Aorta (tissue), 5 donors: ENCODE measurements around the gene KANK3. TPM values are rescaled to one million over a fixed set of nuclear protein-coding genes. Genes with fewer than 3 reads are reported as not detected.
A peak's percentile ranks its signal among the peaks of the same experiment; 100 is the strongest.

Source experiments
- ATAC-seq: fragments of 200-7000 bp; cut with Tn5 transposase; one replicate; pipeline ENCODE4 v1.9.1; 2022; ENCODE audit warnings: moderate library complexity; ENCODE audit not compliant: low FRiP score
- DNase-seq, 2 donors: peaks; one replicate each; pipeline ENCODE4 v3.0.0-alpha.2; 2020
- H3K27ac ChIP-seq, 2 donors: one replicate each; pipeline ENCODE4 v1.5.1; 2013; ENCODE audit warnings: low read length in 2 of 2, mild to moderate bottlenecking in 2 of 2, moderate library complexity in 2 of 2, control low read depth in 1 of 2, inconsistent platforms in 1 of 2, low read depth in 1 of 2
- H3K27me3 ChIP-seq, 2 donors: one replicate each; pipeline ENCODE4 v1.6.1; 2013; ENCODE audit warnings: control low read depth in 1 of 2, low read length in 1 of 2, mild to moderate bottlenecking in 1 of 2, moderate library complexity in 1 of 2; ENCODE audit not compliant: insufficient read depth in 2 of 2, control insufficient read depth in 1 of 2
- H3K36me3 ChIP-seq, 2 donors: one replicate each; pipeline ENCODE4 v1.6.1; 2013; ENCODE audit warnings: control low read depth in 1 of 2, low read length in 1 of 2, mild to moderate bottlenecking in 1 of 2; ENCODE audit not compliant: insufficient read depth in 2 of 2, control insufficient read depth in 1 of 2
- H3K4me1 ChIP-seq, 2 donors: one replicate each; pipeline ENCODE4 v1.6.1; 2013; ENCODE audit warnings: low read length in 2 of 2, control low read depth in 1 of 2, mild to moderate bottlenecking in 1 of 2, moderate library complexity in 1 of 2; ENCODE audit not compliant: insufficient read depth in 2 of 2, control insufficient read depth in 1 of 2
- H3K4me3 ChIP-seq, 2 donors: one replicate each; pipeline ENCODE4 v1.5.1; 2013; ENCODE audit warnings: low read length in 2 of 2, control low read depth in 1 of 2, mild to moderate bottlenecking in 1 of 2
- H3K9me3 ChIP-seq: one replicate; pipeline ENCODE4 v1.6.1; 2013; ENCODE audit warnings: mild to moderate bottlenecking, low read length; ENCODE audit not compliant: control insufficient read depth
- WGBS, 2 donors: extraction: QIAGEN DNeasy Blood & Tissue Kit; methylation state at CpG; one replicate each; pipeline ENCODE4 v1.1.7; 2013; 5-methylcytosine and 5-hydroxymethylcytosine counted together
- intact Hi-C, 2 donors: fragments of 100-400 bp; cut with DNase I; formaldehyde crosslinking; loops; one replicate each; pipeline versions ENCODE4 v1.14.2 to v1.15.0; 2022
- long read RNA-seq, 2 donors: library from polyadenylated mRNA; unstranded; transcript quantifications; one replicate each; pipeline ENCODE4 v2.0.0, GENCODE V29; 2020 to 2021
- polyA plus RNA-seq, 2 donors: library from polyadenylated mRNA; stranded (reverse); fragments of 200-250 nt; gene quantifications; one replicate each; pipeline ENCODE4 v1.2.3, GENCODE V29; 2013
- total RNA-seq, 2 donors: library from RNA; stranded (reverse); fragmentation: NEBNext Ultra II Directional; extraction: Animal tissue kit (Norgen Biotek cat#: 25700); gene quantifications; one replicate each; pipeline ENCODE4 v1.2.1, GENCODE V29; 2021
- donor health status: healthy with polysubstance abuse.
- donor health status: Bipolar disorder and iron deficiency.
- donor health status: DM: no; HTN: no; CAD: no.
- donor health status: DM: no; HTN: no; CAD: no.
- donor health status: DM: yes; HTN: yes; CAD: no.

Gene KANK3
- total RNA-seq: 10 to 100 TPM; 15.9 to 23.9 TPM
- polyA plus RNA-seq: 1 to 10 TPM in 1 of 2 donors, under 1 TPM in 1; 0.50 to 1.8 TPM
- long read RNA-seq, donor 1, partial matches to known transcripts: 12 of 27 reads
- long read RNA-seq, donor 1, other reads (novel, unspliced or antisense): 15 of 27 reads
- long read RNA-seq, donor 2, transcript KANK3-201 (11 exons, 2,787 nt): major isoform, 48 of 115 reads
- long read RNA-seq, donor 2, partial matches to known transcripts: 32 of 115 reads
- long read RNA-seq, donor 2, other reads (novel, unspliced or antisense): 34 of 115 reads

GRCh38 chr19:8342684-8343482, at the start of gene KANK3:
TSS of gene KANK3 (minus strand) at chr19:8343262. CDS start at chr19:8337828, 5,434 bp downstream.
- no peaks in the 10 kb centered on the region for H3K4me1 ChIP-seq
- intact Hi-C loops: no loop called here
- WGBS, 2 donors: 3 to 5% methylated on average over 56 to 65 of the region's 65 CpGs
- H3K9me3 ChIP-seq: no peaks in the 10 kb centered on the region
- ATAC-seq (peak; percentile 95), DNase-seq (peak; percentile 96 to 98)
- no peaks in the 10 kb centered on the region for H3K27me3 ChIP-seq
- no peak within 1 kb of the TSS for H3K27ac ChIP-seq
- H3K4me3 ChIP-seq: no peak within 1 kb of the TSS
- H3K36me3 ChIP-seq: no peaks in the 10 kb centered on the region

GRCh38 chr19:8392017-8392591, 49.0 kb upstream of the KANK3 start:
- intact Hi-C loops: loop anchor here (2.0 to 5.0 kb wide), 2 partner anchors 37 to 450 kb away; partner anchors contain the start of gene TIMM44 (in 1 of the 2)
- Histone ChIP-seq H3K36me3 (no peaks in the 10 kb centered on the region), H3K9me3 (no peaks in the 10 kb centered on the region), H3K27ac (peak overlapping the region in 1 of 2 donors; percentile 73), H3K27me3 (no peaks in the 10 kb centered on the region), H3K4me3 (no peak overlapping the region), H3K4me1 (no peaks in the 10 kb centered on the region)
- WGBS, 2 donors: 14 to 21% methylated on average over 10 to 11 of the region's 11 CpGs
- DNase-seq (no peak), ATAC-seq (no peak)

- no peak for ATAC-seq
- DNase-seq: no peak
- Histone ChIP-seq H3K27me3 (no peaks in the 10 kb centered on the region), H3K4me1 (no peaks in the 10 kb centered on the region), H3K4me3 (no peak overlapping the region), H3K9me3 (no peaks in the 10 kb centered on the region), H3K36me3 (no peaks in the 10 kb centered on the region), H3K27ac (peak overlapping the region in 1 of 2 donors; percentile 73)
- intact Hi-C loops: loop anchor here (2.0 to 5.0 kb wide), 3 partner anchors 29 to 449 kb away; partner anchors contain the start of gene TIMM44 (in 1 of the 2)
- 69 to 70% methylated on average over 23 of the region's 23 CpGs for WGBS, 2 donors
These were observed 48.3 kb upstream of the KANK3 start for GRCh38 chr19:8391198-8392016.

GRCh38 chr19:8390617-8390981, 47.5 kb upstream of the KANK3 start:
- intact Hi-C loops: loop anchor here (1.0 to 5.0 kb wide), 3 partner anchors 28 to 448 kb away; partner anchors contain the start of gene TIMM44 (in 1 of the 2)
- ATAC-seq: peak; percentile 93
- Histone ChIP-seq H3K36me3 (no peaks in the 10 kb centered on the region), H3K4me3 (peak overlapping the region; percentile 76 to 97), H3K9me3 (no peaks in the 10 kb centered on the region), H3K27me3 (no peaks in the 10 kb centered on the region), H3K27ac (peak overlapping the region; percentile 80 to 100), H3K4me1 (no peaks in the 10 kb centered on the region)
- 0 to 1% methylated on average over 21 to 28 of the region's 28 CpGs for WGBS, 2 donors
- DNase-seq: peak; percentile 96 to 99

- intact Hi-C loops: loop anchor here (1.0 to 5.0 kb wide), 3 partner anchors 27 to 448 kb away; partner anchors contain the start of gene TIMM44 (in 1 of the 2)
- peak within 1 kb of the TSS; percentile 80 to 100 for H3K27ac ChIP-seq
- WGBS, 2 donors: 0% methylated on average over 70 of the region's 70 CpGs
- ATAC-seq: peak; percentile 98
- no peaks in the 10 kb centered on the region for H3K9me3 ChIP-seq
- peak within 1 kb of the TSS; percentile 76 to 97 for H3K4me3 ChIP-seq
- no peaks in the 10 kb centered on the region for H3K27me3 ChIP-seq
- H3K36me3 ChIP-seq: no peaks in the 10 kb centered on the region
- no peaks in the 10 kb centered on the region for H3K4me1 ChIP-seq
- DNase-seq: peak; percentile 99 to 100
These were observed 47.0 kb upstream of the KANK3 start, which contains the start of gene RAB11B for GRCh38 chr19:8389891-8390616. TSS of gene RAB11B (plus strand) at chr19:8390360. CDS start at chr19:8390417, 57 bp downstream.

DNA sequence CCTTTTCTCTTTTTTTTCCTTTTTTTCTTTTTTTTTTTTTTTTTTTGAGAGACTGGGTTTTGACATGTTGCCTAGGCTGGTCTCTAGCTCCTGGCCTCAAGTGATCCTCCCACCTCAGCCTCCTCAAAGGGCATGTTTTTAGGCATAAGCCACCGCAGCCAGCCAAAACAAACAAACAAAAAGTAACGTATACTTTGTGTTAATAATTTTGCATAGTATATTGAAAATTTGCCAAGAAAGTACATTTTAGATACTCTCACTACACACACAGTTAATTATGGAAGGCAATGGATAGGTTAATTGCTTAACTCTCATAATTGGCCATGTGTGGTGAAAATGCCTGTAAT, 45.5 kb upstream of the KANK3 start:
- Histone ChIP-seq H3K27me3 (no peaks in the 10 kb centered on the region), H3K27ac (no peak overlapping the region), H3K36me3 (no peaks in the 10 kb centered on the region), H3K9me3 (no peaks in the 10 kb centered on the region), H3K4me1 (no peaks in the 10 kb centered on the region), H3K4me3 (no peak overlapping the region)
- no peak for ATAC-seq
- 28 to 29% methylated on average over 2 of the region's 2 CpGs for WGBS, 2 donors
- no peak for DNase-seq
- intact Hi-C loops: no loop called here

DNA sequence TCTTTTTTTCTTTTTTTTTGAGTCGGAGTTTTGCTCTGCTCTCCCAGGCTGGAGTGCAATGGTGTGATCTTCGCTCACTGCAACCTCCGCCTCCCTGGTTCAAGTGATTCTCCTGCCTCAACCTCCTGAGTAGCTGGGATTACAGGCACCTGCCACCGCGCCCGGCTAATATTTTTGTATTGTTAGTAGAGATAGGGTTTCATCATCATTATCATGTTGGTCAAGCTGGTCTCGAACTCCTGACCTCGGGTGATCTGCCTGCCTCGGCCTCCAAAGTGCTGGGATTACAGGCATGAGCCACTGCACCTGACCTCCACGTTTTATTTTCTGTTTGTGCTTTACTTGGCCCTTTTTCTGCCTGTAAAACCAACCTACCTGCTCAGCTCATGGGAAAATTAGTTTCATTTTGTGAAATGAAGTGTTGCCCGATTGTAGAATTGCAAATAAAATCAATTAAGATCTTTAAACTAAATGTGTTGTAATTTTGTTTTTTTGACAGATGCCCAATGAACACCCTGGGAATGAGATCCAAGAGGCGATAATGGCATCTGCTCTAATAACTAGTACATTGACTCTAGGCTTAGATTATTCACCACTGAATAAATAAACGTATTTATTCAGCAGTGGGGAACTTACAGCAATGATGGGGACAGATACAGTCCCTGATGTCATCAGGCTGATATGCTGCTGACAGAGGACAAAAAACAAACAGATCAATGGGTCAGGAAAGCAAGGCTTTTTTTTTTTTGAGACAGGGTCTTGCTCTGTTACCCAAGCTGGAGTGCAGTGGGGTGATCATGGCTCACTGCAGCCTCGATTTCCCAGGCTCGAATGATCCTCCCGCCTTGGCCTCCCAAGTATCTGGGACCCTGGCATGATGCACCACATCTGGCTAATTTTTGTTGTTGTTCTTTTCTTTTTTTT, 44.9 kb upstream of the KANK3 start:
- intact Hi-C loops: no loop called here
- no peak overlapping the region for H3K27ac ChIP-seq
- ATAC-seq (no peak), DNase-seq (no peak)
- no peak overlapping the region for H3K4me3 ChIP-seq
- no peaks in the 10 kb centered on the region for H3K9me3 ChIP-seq
- WGBS, 2 donors: 80 to 85% methylated on average over 16 of the region's 16 CpGs
- no peaks in the 10 kb centered on the region for H3K4me1 ChIP-seq
- no peaks in the 10 kb centered on the region for H3K27me3 ChIP-seq
- H3K36me3 ChIP-seq: no peaks in the 10 kb centered on the region
